NCI-H345 (cell line): ENCODE results near the gene NAGPA.

Experiments used
- DNase-seq: peaks from one replicate; lab custom pipeline; 2025; lab: John Stamatoyannopoulos, UW

NAGPA gene

GRCh38 chr16:5027086-5027485 is 6.6 kb downstream of the NAGPA start:
- no peak for DNase-seq

GRCh38 chr16:5026664-5027063 is 7.1 kb downstream of the NAGPA start:
- no peak for DNase-seq

- DNase-seq = peak; percentile 65
Measured at GRCh38 chr16:5025171-5025632, 8.5 kb downstream of the NAGPA start.

GRCh38 chr16:5024632-5025031 is 9.1 kb downstream of the NAGPA start:
- peak; percentile 65 for DNase-seq

- DNase-seq = no peak
Measured at GRCh38 chr16:5022521-5022920, 11.2 kb downstream of the NAGPA start.

- no peak for DNase-seq
Measured at GRCh38 chr16:5020551-5020950, 13.2 kb downstream of the NAGPA start.

GRCh38 chr16:5019775-5020174 is 14.0 kb downstream of the NAGPA start:
- no peak for DNase-seq

- DNase-seq = no peak
Measured at GRCh38 chr16:5018793-5019192, 14.9 kb downstream of the NAGPA start.

GRCh38 chr16:5017678-5017969 is 16.1 kb downstream of the NAGPA start:
- no peak for DNase-seq

- DNase-seq = no peak
Measured at GRCh38 chr16:5016967-5017677, 16.6 kb downstream of the NAGPA start.

- no peak for DNase-seq
Measured at GRCh38 chr16:5015887-5016286, 17.8 kb downstream of the NAGPA start.

GRCh38 chr16:5015351-5015750 is 18.4 kb downstream of the NAGPA start:
- no peak for DNase-seq

GRCh38 chr16:5012887-5013286 is 20.8 kb downstream of the NAGPA start:
- no peak for DNase-seq

GRCh38 chr16:5011637-5012036 is 22.1 kb downstream of the NAGPA start:
- DNase-seq = no peak

- DNase-seq = no peak
Measured at GRCh38 chr16:5010576-5011329, 23.0 kb downstream of the NAGPA start.

- no peak for DNase-seq
Measured at GRCh38 chr16:5008311-5008731, 25.4 kb downstream of the NAGPA start.

- DNase-seq = no peak
Measured at GRCh38 chr16:5007256-5007655, 26.5 kb downstream of the NAGPA start.

GRCh38 chr16:5006348-5007193 is 27.2 kb downstream of the NAGPA start:
- no peak for DNase-seq

- DNase-seq = no peak
Measured at GRCh38 chr16:5005916-5006315, 27.8 kb downstream of the NAGPA start.

- no peak for DNase-seq
Measured at GRCh38 chr16:5004311-5004710, 29.4 kb downstream of the NAGPA start.

- DNase-seq = no peak
Measured at GRCh38 chr16:5003828-5004227, 29.9 kb downstream of the NAGPA start.

- no peak for DNase-seq
Measured at GRCh38 chr16:5003211-5003610, 30.5 kb downstream of the NAGPA start.

- no peak for DNase-seq
Measured at GRCh38 chr16:5002699-5003143, 31.0 kb downstream of the NAGPA start.
